ENCODE measurements around the gene ZFAND3. TPM values are rescaled to one million over a fixed set of nuclear protein-coding genes. Genes with fewer than 3 reads are reported as not detected.

The ZFAND3 gene
- total RNA-seq, 1 donor from 2014 or later, result 131 TPM

- H2AFZ ChIP-seq (ENCODE audit: low read depth, low read length), result no peak overlapping the region
- Mint-ChIP-seq H3K9me3 (ENCODE audit: unreplicated experiment) (peaks cover 5% of the 10 kb centered on the region), H3K27me3 (ENCODE audit: low read depth, unreplicated experiment) (peaks cover 9% of the 10 kb centered on the region), H3K4me1 (ENCODE audit: low read depth, unreplicated experiment) (no peaks in the 10 kb centered on the region), H3K36me3 (ENCODE audit: low read depth, unreplicated experiment) (peaks cover 11% of the 10 kb centered on the region), H3K27ac (ENCODE audit: unreplicated experiment) (no peak overlapping the region), H3K4me3 (ENCODE audit: unreplicated experiment) (no peak overlapping the region)
- H3K4me2 ChIP-seq (ENCODE audit: low read length), result no peak overlapping the region
- no peak for TF ChIP-seq EZH2 (IDR thresholded peaks at IDR 0.05; ENCODE audit: insufficient read depth, low read length)
- TF ChIP-seq, protein P1, sequence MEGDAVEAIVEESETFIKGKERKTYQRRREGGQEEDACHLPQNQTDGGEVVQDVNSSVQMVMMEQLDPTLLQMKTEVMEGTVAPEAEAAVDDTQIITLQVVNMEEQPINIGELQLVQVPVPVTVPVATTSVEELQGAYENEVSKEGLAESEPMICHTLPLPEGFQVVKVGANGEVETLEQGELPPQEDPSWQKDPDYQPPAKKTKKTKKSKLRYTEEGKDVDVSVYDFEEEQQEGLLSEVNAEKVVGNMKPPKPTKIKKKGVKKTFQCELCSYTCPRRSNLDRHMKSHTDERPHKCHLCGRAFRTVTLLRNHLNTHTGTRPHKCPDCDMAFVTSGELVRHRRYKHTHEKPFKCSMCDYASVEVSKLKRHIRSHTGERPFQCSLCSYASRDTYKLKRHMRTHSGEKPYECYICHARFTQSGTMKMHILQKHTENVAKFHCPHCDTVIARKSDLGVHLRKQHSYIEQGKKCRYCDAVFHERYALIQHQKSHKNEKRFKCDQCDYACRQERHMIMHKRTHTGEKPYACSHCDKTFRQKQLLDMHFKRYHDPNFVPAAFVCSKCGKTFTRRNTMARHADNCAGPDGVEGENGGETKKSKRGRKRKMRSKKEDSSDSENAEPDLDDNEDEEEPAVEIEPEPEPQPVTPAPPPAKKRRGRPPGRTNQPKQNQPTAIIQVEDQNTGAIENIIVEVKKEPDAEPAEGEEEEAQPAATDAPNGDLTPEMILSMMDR (IDR thresholded peaks at IDR 0.05; ENCODE audit: insufficient read depth, low read depth, low read length), result no peak
- no peaks in the 10 kb centered on the region for H3K27me3 ChIP-seq (ENCODE audit: insufficient read depth, low read length)
- no peak overlapping the region for H3K9ac ChIP-seq (ENCODE audit: low read length)
- H4K20me1 ChIP-seq (ENCODE audit: insufficient read depth, low read length), result no peaks in the 10 kb centered on the region
- no peaks in the 10 kb centered on the region for H3K9me3 ChIP-seq (ENCODE audit: insufficient read depth, low read depth, low read length)
- no peaks in the 10 kb centered on the region for H3K36me3 ChIP-seq (ENCODE audit: insufficient read depth, low read length)
- no peaks in the 10 kb centered on the region for H3K4me1 ChIP-seq (ENCODE audit: insufficient read depth, low read length)
- H3K79me2 ChIP-seq (ENCODE audit: insufficient read depth, low read length), result no peaks in the 10 kb centered on the region
- no peak overlapping the region for H3K4me3 ChIP-seq (ENCODE audit: insufficient read depth, low read depth, low read length)
- no peak overlapping the region for H3K27ac ChIP-seq (ENCODE audit: low read depth, low read length)
- FAIRE-seq (no peak), DNase-seq (ENCODE audit: low read depth) (no peak)
These were observed 371.9 kb downstream of the ZFAND3 start for GRCh38 chr6:38191418-38191817.

DNA sequence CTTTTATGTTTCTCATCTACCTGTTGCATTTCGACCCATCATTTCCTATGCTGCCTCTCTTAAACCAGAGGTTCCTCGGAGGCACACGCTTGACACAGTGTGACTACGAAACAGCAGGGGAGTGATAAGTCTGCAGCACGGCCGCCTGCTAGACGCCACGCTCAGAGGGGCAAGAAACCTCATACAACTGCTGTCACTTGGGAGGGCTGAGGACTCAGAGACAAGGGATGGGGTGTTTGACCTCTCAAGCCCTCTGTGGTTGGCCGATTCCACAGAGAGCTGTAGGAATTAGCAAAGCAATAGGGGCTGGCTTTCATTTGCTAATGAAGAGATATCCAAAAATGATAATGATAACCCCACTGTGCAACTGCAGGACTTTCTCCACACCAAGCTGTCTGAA is 372.5 kb downstream of the ZFAND3 start:
- Mint-ChIP-seq H3K27ac (ENCODE audit: unreplicated experiment) (no peak overlapping the region), H3K4me1 (ENCODE audit: low read depth, unreplicated experiment) (no peaks in the 10 kb centered on the region), H3K36me3 (ENCODE audit: low read depth, unreplicated experiment) (peaks cover 11% of the 10 kb centered on the region), H3K4me3 (ENCODE audit: unreplicated experiment) (no peak overlapping the region), H3K9me3 (ENCODE audit: unreplicated experiment) (peaks cover 4% of the 10 kb centered on the region), H3K27me3 (ENCODE audit: low read depth, unreplicated experiment) (peaks cover 8% of the 10 kb centered on the region)
- Histone ChIP-seq H2AFZ (ENCODE audit: low read depth, low read length) (no peak overlapping the region), H3K27ac (ENCODE audit: low read depth, low read length) (no peak overlapping the region), H3K4me2 (ENCODE audit: low read length) (no peak overlapping the region), H3K36me3 (ENCODE audit: insufficient read depth, low read length) (no peaks in the 10 kb centered on the region), H3K27me3 (ENCODE audit: insufficient read depth, low read length) (no peaks in the 10 kb centered on the region), H3K9me3 (ENCODE audit: insufficient read depth, low read depth, low read length) (no peaks in the 10 kb centered on the region), H3K4me3 (ENCODE audit: insufficient read depth, low read depth, low read length) (no peak overlapping the region), H3K79me2 (ENCODE audit: insufficient read depth, low read length) (no peaks in the 10 kb centered on the region), H4K20me1 (ENCODE audit: insufficient read depth, low read length) (no peaks in the 10 kb centered on the region), H3K9ac (ENCODE audit: low read length) (no peak overlapping the region), H3K4me1 (ENCODE audit: insufficient read depth, low read length) (no peaks in the 10 kb centered on the region)
- FAIRE-seq, result no peak
- TF ChIP-seq, protein P1 (IDR thresholded peaks at IDR 0.05; ENCODE audit: insufficient read depth, low read depth, low read length), result no peak
- TF ChIP-seq EZH2 (IDR thresholded peaks at IDR 0.05; ENCODE audit: insufficient read depth, low read length), result no peak
- DNase-seq (ENCODE audit: low read depth), result no peak

DNA sequence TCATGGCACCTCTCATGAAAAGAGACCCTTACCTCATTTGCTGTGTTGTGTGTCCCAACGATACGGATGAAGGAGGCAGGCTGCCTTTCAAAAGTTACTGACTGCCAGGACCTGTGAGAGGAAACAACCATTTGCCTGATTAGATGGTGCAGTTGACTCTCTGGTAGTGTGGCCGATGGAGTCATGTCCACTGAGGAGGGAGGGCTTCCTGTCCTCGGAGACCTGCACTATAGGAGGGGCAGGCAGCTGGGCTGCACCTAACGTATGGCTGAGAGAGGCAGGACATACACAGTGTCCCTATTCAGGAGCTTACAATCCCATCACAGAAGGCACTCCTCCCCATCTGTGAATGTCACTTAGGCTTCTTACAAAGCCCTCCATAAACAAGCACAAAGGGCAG is 373.0 kb downstream of the ZFAND3 start:
- no peak for TF ChIP-seq EZH2 (IDR thresholded peaks at IDR 0.05; ENCODE audit: insufficient read depth, low read length)
- TF ChIP-seq, protein P1 (IDR thresholded peaks at IDR 0.05; ENCODE audit: insufficient read depth, low read depth, low read length), result no peak
- no peak overlapping the region for H3K4me3 Mint-ChIP-seq (ENCODE audit: unreplicated experiment)
- DNase-seq (ENCODE audit: low read depth) (no peak), FAIRE-seq (no peak)
- Histone ChIP-seq H3K4me1 (ENCODE audit: insufficient read depth, low read length) (no peaks in the 10 kb centered on the region), H3K79me2 (ENCODE audit: insufficient read depth, low read length) (no peaks in the 10 kb centered on the region), H3K36me3 (ENCODE audit: insufficient read depth, low read length) (no peaks in the 10 kb centered on the region), H3K27ac (ENCODE audit: low read depth, low read length) (no peak overlapping the region), H3K27me3 (ENCODE audit: insufficient read depth, low read length) (no peaks in the 10 kb centered on the region), H3K4me2 (ENCODE audit: low read length) (no peak overlapping the region), H3K9ac (ENCODE audit: low read length) (no peak overlapping the region), H2AFZ (ENCODE audit: low read depth, low read length) (no peak overlapping the region), H4K20me1 (ENCODE audit: insufficient read depth, low read length) (no peaks in the 10 kb centered on the region), H3K9me3 (ENCODE audit: insufficient read depth, low read depth, low read length) (no peaks in the 10 kb centered on the region), H3K4me3 (ENCODE audit: insufficient read depth, low read depth, low read length) (no peak overlapping the region)
- H3K36me3 Mint-ChIP-seq (ENCODE audit: low read depth, unreplicated experiment), result peaks cover 11% of the 10 kb centered on the region
- peaks cover 6% of the 10 kb centered on the region for H3K27me3 Mint-ChIP-seq (ENCODE audit: low read depth, unreplicated experiment)
- no peaks in the 10 kb centered on the region for H3K4me1 Mint-ChIP-seq (ENCODE audit: low read depth, unreplicated experiment)
- no peaks in the 10 kb centered on the region for H3K9me3 Mint-ChIP-seq (ENCODE audit: unreplicated experiment)
- H3K27ac Mint-ChIP-seq (ENCODE audit: unreplicated experiment), result no peak overlapping the region

All from astrocyte (in vitro differentiated cells and primary cell).